Measurements from ENCODE around the gene SLC1A1.
"Not testable (repeated sequence)": the region's sequence is repeated elsewhere in the genome, so short reads cannot be mapped to it uniquely, and the experiment has no call there.

Gene SLC1A1

DNA sequence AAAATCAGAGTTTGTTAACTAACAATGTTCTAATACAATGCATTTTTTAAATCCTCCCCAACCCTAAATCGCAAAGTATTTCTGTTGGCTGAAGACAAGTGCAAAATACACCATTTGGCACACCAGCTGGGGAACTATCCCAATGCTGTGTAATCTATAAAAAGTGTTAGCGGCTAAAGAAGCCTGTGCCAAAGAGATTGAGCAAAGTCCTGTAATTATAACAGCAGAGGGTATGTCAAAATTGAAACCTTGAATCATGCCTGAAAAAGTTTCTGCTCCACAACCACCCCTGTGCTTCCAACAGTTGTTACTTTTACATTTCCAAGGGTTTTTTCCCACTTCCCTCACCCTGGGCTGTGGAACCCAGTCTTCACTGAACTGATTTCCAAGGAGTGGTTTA is 88.7 kb downstream of the SLC1A1 start:
- no peak for DNase-seq (ENCODE audit: low read depth in 3 of 3)

DNA sequence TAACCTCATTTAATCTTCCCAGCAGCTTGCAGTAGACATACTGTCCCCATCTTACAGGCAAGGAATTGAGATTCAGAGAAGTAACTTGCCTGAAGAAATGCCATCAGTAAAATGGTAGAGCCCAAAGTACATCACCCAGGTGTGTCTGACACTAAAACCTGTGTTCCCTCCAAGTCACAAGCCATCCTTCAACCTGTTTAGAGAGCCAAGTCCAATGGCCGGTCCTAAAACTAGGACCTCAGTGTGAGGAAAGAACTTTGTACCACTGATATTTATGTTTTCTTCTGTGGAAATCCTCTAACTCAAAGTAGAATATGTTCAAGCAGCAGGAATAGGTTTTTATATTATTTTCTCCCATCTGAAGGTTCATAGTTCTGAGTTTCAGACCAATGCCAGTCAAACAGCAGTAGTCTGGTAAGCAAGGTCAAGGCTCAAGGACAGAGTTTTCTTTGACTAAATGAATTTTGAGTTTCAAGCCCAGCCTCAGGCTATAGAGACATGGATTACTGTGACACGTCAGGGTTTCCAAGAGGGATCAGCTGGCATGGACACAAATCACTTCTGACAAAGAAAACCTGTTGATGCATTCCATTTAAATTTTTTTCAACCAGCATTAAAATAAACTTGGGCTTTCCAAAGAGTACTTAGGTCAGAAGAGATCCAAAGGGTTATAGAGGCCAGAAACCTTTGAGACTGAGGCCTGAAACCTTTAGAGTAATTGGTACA is 90.9 kb downstream of the SLC1A1 start:
- DNase-seq (ENCODE audit: low read depth in 3 of 3), result no peak

DNA sequence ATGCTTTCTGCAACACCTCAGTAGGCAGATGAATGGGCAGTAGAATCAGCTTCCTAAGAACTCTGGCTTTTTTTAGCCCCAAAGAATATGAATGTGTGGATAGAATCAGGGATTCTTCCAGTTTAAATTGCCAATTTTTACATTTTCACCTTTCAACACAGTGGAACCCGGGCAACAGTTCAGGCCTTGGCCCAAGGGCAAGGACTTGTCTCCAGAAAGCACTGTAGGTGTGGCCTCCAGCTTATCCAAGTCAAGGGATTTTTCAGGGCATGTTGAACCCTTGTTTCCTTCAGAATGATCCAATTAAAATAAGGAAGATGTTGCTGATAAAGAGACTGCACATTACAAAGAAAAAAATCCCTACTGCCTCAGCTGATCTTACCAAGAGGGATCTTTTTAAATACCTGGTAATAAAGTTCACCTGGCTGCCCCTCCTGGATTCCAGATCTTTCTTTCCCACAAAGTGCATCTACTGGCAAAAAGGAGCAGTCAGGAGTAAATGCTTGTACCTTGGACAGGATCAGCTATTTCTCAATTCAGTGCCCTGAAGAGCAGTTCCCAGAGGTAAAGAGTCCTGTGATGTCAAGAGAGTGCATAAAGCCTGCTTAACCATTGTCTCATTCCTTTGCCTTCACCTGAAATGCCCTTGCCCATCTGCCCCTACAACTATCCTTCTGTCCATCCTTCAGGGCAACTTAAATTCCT is 91.7 kb downstream of the SLC1A1 start:
- no peak for DNase-seq (ENCODE audit: low read depth in 3 of 3)

DNA sequence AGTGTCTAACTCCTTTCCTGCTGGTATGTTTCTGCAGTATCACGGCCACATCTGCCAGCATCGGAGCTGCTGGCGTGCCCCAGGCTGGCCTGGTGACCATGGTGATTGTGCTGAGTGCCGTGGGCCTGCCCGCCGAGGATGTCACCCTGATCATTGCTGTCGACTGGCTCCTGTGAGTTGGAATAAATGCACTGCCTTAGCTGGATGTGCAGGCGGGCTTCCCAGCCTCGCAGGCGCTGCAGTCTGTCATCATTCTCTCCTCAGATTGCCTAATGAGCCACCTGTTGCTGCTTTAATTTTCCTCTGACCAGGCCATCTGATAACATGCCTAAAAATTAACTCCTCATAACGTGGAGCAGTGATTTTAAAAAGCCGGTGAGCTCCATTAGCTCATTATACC is 92.7 kb downstream of the SLC1A1 start:
- DNase-seq (ENCODE audit: low read depth in 3 of 3), result no peak

DNA sequence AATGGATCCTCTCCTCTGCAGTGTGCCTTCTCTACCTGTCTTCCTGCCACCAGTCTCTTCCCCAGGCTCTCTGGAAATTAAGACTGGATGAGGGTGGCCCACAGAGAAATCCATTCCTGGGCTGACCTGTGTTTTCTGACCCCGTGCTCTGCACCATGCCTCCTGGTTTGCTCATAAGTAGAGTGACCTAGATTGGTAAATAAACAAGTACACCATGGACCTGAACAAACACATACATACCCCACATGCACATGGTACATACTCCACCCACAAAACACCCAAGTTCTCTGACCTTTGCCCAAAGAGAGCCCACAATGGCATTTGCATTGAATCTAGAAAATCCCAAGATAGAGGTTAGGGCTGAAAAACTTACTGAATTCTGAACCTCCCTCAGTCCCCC is 94.4 kb downstream of the SLC1A1 start:
- DNase-seq (ENCODE audit: low read depth in 3 of 3), result no peak

DNA sequence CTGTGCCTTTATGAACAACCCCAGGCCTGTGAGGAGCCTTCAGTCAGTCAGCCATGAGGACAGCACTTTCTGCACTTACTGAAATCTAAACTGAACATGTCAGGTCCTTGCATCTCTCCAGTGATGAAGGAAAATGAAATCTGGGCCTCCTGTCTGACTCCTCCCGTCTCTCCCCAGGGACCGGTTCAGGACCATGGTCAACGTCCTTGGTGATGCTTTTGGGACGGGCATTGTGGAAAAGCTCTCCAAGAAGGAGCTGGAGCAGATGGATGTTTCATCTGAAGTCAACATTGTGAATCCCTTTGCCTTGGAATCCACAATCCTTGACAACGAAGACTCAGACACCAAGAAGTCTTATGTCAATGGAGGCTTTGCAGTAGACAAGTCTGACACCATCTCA is 94.9 kb downstream of the SLC1A1 start:
- DNase-seq (ENCODE audit: low read depth in 3 of 3), result no peak

DNA sequence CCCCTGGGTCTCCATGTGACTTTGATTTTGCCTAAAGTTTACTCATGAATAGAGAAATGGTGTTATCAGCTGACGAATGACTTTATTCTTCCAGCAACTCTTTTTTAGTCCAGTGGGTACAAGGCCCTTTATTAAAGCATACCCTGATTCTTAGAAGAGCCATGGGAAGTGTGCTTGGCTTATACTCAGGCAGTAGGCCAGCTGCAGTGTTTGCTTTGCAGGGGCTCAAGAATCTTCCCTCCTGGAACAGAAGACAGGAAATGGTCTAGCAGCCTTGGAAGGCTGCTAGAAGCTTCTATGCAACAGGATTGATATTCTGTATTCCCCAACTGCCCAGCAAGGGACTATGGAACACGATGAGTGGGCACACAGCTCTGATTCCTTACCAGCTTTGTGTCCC is 98.5 kb downstream of the SLC1A1 start:
- no peak for DNase-seq (ENCODE audit: low read depth in 3 of 3)

DNA sequence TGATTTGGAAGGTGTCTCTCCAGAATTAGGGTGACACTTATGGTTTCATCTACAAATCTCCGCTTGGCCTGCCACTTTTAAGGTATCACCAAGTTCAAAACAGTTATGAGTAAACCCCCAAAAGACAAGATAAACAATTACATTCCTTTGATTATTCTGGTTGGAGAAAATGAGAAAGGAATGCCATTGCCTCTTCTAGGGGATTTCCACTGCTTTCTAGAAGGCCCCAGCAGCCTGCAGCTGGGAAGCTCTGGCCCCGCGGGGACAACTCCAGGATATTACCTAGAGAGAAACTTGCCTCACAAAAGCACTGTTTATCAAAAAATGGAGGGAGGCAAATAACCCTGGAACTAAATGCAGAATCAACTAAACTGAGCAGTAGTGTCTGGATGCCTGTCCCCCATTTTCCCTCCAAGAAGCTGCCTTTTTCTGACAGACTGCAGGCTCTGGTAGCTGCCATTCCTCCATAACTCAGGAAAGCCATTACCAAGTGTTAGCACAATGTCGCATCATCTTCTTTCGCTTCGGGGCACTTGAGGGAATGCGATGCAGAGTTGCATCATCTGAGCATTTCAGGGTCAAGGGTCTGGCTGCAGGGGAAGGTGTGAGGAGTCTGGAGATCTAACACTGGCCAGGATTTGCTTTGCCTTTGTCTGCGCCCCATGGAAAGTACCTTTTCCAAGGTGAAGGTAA is 100.3 kb downstream of the SLC1A1 start:
- no peak for DNase-seq (ENCODE audit: low read depth in 3 of 3)

DNA sequence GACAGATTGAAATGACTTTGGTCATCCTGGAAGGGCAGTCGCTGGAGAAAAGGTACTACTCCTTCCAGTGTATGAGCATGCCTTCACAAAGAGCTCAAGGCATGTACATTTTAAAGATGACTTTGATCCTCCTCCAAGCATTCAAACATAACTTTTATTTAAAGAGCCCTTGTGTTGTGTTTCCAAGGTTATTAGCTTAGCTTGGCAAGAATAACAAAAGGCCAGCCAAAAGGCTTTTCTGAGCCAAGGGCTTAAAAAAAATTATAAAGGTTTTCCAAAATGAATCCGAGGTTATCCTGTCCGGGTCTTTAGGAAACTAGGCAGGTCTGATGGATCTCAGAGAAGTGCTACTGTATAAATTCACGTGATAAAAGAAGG is 100.8 kb downstream of the SLC1A1 start:
- DNase-seq (ENCODE audit: low read depth in 3 of 3), result no peak

DNA sequence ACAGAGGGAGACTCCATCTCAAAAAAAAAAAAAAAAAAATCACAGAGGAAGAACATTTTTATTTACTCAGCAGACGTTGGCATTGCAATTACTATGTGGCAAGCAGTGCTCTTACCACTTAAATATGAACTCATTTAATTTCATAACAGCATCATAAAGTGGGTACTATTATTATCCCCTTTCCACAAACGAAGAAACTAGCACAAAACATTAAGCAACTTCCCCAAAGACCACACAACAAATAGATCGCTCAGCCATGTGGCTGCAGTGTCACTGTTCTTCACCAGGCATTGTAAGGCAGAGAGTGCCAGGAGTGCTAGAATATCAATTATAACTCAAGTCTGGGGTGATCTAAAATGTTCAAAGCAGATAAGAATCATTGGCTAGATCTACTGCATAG is 102.0 kb downstream of the SLC1A1 start:
- DNase-seq (ENCODE audit: low read depth in 3 of 3), result no peak

DNA sequence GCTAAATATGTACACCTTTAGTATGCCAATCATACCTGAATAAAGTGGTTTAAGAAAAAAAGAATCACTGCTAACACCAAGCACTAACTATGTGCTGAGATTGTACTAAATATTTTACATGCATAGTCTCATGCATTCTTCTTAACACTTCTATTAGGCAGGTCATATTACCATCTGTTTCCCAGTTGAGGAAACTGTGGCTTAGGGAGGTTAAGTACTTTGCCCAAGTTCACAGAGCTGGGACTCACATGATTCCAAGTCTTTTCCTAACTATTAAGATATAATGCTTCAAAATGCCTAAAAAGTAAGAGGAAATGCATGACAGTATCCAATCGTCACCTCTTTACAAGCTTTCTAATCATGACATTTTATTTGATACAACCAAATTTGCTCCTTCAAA is 102.6 kb downstream of the SLC1A1 start:
- DNase-seq (ENCODE audit: low read depth in 3 of 3), result no peak

DNA sequence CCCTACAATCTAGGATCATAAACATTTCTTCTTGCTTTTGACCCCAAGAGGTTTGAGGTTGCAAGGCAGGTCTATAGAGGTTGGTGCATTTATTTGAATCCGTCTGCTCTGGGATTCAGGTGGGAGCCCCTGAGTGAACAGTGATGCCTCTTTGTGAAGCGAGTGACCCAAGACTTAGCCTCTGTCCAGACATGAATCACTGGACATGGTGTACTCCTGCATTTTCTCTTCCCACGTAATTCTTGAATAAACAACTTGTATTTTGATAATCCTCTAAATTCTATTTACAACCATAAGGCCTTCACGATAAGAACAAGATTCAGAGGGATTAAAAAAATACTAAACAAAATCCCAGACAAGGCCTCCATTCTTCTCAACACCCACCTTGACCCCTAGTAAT is 104.3 kb downstream of the SLC1A1 start:
- DNase-seq (ENCODE audit: low read depth in 3 of 3), result no peak

DNA sequence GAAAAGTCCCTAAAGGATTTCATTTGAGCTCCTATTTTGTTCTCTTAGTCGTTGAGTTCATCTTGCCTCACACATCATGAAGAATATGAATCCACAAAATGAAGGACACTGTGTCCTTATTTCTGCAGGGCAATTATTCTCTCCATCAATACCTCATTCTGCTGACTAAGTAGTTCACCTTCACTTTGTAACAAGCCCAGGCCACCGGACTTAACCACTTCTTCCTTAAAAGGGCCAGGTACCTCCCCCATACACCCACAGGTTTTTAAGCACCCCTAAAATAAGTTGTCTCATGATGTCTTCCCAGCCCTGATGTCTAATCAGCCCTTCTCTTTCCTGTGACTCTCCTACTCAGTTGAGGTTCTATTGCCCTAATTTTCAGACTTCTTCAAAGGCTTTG is 104.7 kb downstream of the SLC1A1 start:
- DNase-seq (ENCODE audit: low read depth in 3 of 3), result no peak

DNA sequence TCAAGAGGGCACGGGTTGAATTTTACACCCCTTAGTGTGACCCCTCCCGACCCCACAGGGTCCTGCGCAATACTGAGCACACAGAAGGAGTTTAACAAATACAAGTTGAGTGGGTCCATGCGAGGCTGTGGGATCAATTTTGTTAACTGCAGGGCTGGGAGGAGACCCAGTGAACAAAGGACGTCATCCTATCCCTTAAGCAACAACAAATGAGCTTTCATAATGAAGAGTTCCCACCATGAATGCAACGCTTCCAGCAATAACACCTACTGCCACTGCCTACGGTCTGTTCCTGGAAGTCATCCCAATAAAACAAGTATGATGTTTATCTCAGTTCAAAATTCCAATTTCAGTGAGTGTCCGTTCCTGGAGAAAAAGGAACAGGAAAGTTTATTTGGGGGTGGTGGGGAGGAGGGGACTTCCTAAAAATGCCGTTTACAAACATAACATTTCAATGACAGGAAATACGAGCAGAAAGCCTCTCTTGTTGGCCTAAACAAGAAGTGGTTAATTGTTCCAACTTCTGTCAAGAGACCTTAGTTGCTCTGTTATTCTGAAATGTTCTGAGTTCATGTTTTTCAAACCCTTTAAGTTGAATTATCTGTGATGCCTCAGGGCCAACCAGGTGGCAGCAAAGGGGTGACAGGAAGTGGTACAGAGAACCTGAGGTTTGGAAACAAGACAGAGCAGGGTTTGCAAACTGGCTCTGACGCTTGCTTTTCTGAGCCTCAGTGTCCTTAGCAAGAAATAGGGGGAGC is 106.1 kb downstream of the SLC1A1 start:
- peak in 2 of 3 donors; percentile 9 to 24 for DNase-seq (ENCODE audit: low read depth in 3 of 3)

DNA sequence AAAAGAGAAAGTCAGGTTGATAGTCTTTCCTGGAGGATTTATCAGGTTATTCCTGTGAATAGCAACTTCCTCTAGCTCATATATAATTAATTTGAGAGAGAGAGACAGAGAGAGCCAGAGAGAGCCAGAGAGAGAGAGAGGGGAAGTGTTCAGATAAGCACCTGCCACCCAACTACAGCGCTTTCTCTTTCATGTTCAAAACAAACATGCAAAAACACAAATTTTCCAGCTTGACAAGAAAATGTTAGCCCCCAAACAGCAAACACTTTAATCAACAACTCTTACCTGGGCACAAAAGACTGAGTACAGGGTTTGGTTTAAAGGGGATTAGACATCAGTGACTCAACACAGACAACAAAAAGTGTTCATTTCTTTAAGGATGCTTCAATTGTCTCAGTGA is 110.1 kb downstream of the SLC1A1 start:
- no peak for DNase-seq (ENCODE audit: low read depth in 3 of 3)

DNA sequence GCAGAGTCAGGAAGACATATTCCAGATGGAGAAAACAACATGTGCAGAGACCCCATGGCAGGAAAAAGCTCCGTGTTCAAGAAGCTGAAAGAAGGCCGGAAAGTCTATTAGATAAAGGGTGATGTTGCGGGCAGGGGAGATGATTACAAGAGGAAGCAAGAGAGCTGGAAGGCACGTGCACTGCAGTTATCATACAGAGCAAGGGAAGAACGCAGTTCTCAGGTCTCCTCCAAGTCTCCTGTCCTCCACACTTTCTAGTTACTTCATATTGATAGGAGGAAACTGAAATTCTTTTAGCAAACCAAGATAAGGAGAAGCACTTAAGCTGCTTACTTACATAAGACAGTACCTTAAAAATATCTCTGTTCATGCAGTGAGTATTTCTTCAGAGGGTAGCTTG is 113.6 kb downstream of the SLC1A1 start:
- DNase-seq (ENCODE audit: low read depth in 3 of 3), result no peak

DNA sequence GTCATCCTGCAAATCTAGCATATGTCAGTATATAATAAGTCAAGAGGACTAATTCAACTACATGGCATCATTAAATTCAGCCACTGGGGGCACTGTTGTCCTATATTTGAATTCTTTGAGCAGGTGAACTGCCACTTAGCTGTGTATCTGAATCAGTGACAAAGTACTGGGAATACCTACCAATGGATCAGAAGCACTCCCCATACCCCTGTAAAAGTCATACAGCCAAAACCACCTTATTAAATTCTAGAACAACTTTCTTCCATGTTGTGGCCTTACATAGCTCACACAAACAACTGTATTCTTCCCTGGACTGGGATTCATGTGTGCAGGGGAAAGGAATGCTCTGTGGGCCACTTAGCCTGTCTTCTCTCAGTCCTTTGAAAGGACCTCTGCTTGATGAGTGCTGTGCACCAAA is 114.4 kb downstream of the SLC1A1 start:
- DNase-seq (ENCODE audit: low read depth in 3 of 3), result peak; percentile 27 to 64 (median 50)

DNA sequence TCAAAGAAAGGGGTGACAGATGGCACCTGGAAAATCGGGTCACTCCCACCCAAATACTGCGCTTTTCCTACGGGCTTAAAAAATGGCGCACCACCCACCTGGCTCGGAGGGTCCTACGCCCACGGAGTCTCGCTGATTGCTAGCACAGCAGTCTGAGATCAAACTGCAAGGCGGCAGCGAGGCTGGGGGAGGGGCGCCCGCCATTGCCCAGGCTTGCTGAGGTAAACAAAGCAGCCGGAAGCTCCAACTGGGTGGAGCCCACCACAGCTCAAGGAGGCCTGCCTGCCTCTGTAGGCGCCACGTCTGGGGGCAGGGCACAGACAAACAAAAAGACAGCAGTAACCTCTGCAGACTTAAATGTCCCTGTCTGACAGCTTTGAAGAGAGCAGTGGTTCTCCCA is 115.8 kb downstream of the SLC1A1 start:
- not testable (repeated sequence) for DNase-seq (ENCODE audit: low read depth in 3 of 3)

DNA sequence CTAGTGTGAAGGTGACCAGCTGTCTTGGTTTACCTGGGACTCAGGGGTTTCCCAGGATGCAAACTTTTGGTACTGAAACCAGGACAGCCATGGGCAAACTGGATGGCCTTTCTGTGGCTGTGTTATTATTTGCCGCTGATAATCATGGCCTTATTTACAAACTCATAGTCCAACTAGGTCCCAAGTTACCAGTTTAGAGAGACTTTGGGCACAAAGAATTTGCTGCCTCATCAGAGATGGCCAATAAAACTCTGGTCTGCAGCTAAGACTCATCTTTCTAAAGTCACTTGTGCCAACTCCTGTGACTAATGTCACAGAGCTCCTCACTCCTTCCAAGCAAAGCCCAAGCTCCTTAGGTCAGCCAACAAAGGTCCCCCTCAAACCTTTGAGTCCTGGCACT is 124.4 kb downstream of the SLC1A1 start:
- no peak for DNase-seq (ENCODE audit: low read depth in 3 of 3)

DNA sequence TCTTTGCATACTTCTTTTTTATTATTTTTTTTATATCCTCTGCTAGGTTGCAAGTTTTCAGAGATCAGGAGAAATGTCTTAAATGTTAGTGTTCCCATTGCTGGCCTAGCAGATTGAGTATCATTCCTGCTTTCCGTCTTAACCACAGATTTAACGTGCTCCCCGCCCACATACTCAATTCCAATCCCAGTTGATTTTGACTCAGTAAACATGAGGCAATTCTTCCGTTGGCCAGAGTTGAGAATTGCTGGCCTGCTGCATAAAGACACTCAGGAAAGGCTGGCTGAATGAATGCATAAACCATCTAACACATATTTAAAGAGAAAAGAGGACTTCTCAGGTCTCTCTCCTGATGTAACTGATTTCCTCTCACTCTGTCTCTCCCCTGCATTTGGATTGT is 125.0 kb downstream of the SLC1A1 start:
- DNase-seq (ENCODE audit: low read depth in 3 of 3), result no peak

DNA sequence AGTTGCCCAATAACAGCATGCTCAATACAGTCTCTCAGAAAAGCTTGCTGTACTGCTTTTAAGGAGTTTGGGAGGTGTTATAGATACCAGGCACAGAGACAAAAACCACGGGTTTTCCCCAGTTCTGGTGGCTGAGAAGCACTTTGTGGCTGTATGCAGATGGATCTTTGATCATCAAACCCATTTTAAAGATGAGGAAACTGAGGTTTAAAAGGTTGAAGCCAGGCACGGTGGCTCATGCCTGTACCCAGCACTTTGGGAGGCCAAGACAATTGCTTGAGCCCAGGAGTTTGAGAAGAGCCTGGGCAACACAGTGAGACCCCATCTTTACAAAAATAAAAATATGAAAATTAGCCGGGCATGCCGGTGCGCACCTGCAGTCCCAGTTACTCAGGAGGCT is 125.5 kb downstream of the SLC1A1 start:
- DNase-seq (ENCODE audit: low read depth in 3 of 3), result no peak

DNA sequence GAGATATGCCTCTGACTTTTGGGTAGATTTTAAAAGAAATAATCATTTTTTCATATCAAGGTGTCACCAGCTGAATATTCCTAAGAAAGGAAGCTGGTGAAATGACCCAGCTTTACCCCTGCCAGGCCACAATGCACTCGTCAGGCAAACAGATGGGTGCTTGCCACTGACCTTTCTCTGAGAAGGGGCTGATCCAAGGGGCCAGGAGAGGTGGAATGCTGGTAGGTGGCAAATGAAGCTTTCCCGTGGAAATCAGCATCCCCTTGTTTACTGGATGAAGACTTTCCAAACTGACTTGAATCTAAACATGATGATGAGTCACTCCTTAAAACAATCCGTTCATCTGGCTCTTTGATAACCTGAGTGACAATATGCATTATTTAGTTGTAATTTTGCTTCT is 127.5 kb downstream of the SLC1A1 start:
- DNase-seq (ENCODE audit: low read depth in 3 of 3), result no peak

Data from stimulated activated CD4-positive, alpha-beta T cell treated with anti-CD3 and anti-CD28 coated beads, TNF-alpha, amount 100 ng/mL, for 48 hours (primary cell).